SK-N-SH treated with all-trans-retinoic acid at 6 μM for 48 hours (cell line): ENCODE results near the gene HMOX1.

Experiments
- ARNTL ChIP-seq: fragments of 450-650 bp; formaldehyde crosslinking; IDR thresholded peaks from 2 replicates; pipeline ENCODE4 v1.5.0; 2020; ENCODE audit warnings: low read depth, mild to moderate bottlenecking, moderate library complexity, borderline replicate concordance
- BACH2 ChIP-seq: fragments of 250-450 bp; sonication (Bioruptor Pico); IDR thresholded peaks from 2 replicates; pipeline ENCODE4 v1.9.0; 2021; ENCODE audit warnings: mild to moderate bottlenecking, borderline replicate concordance
- ESRRG ChIP-seq: fragments of 250-450 bp; sonication (Bioruptor Pico); IDR thresholded peaks from 2 replicates; pipeline ENCODE4 v1.6.1; 2021; ENCODE audit warnings: mild to moderate bottlenecking
- PPARA ChIP-seq: fragments of 250-450 bp; sonication (Bioruptor Pico); IDR thresholded peaks from 2 replicates; pipeline ENCODE4 v1.5.0; 2020; ENCODE audit warnings: mild to moderate bottlenecking, borderline replicate concordance
- RARB ChIP-seq: fragments of 250-450 bp; sonication (Bioruptor Pico); IDR thresholded peaks from 2 replicates; pipeline ENCODE4 v1.8.0; 2021; ENCODE audit warnings: mild to moderate bottlenecking, moderate library complexity
- SNAI2 ChIP-seq: fragments of 250-450 bp; sonication (Bioruptor Pico); IDR thresholded peaks from 2 replicates; pipeline ENCODE4 v1.5.0; 2020; ENCODE audit warnings: mild to moderate bottlenecking, moderate library complexity
- TCF4 ChIP-seq: fragments of 250-450 bp; sonication (Bioruptor Pico); IDR thresholded peaks from 2 replicates; pipeline ENCODE4 v1.8.0; 2021; ENCODE audit warnings: mild to moderate bottlenecking, moderate library complexity, borderline replicate concordance
- TOX ChIP-seq: fragments of 250-450 bp; sonication (Bioruptor Pico); IDR thresholded peaks from 2 replicates; pipeline ENCODE4 v1.8.0; 2021; ENCODE audit warnings: mild to moderate bottlenecking, moderate library complexity, borderline replicate concordance
- TSHZ2 ChIP-seq: fragments of 250-450 bp; sonication (Bioruptor Pico); IDR thresholded peaks from 2 replicates; pipeline ENCODE4 v1.5.0; 2020; ENCODE audit warnings: mild to moderate bottlenecking, moderate library complexity
- ZFP3 ChIP-seq: fragments of 250-450 bp; sonication (Bioruptor Pico); IDR thresholded peaks from 2 replicates; pipeline ENCODE4 v1.5.0; 2020; ENCODE audit warnings: mild to moderate bottlenecking, moderate library complexity
- ZFP30 ChIP-seq: fragments of 450-650 bp; formaldehyde crosslinking; IDR thresholded peaks from 2 replicates; pipeline ENCODE4 v1.5.0; 2022; ENCODE audit warnings: mild to moderate bottlenecking, moderate library complexity
- ZNF70 ChIP-seq: fragments of 450-650 bp; formaldehyde crosslinking; IDR thresholded peaks from 2 replicates; pipeline ENCODE4 v1.5.0; 2020; ENCODE audit warnings: mild to moderate bottlenecking, moderate library complexity
- ZNF8 ChIP-seq: fragments of 450-650 bp; formaldehyde crosslinking; IDR thresholded peaks from 2 replicates; pipeline ENCODE4 v1.5.0; 2020; ENCODE audit warnings: mild to moderate bottlenecking, moderate library complexity
- TF ChIP-seq, protein P1 (sequence below): fragments of 250-450 bp; sonication (Bioruptor Pico); IDR thresholded peaks from 2 replicates; pipeline ENCODE4 v1.8.0; 2020; ENCODE audit warnings: mild to moderate bottlenecking, moderate library complexity, borderline replicate concordance

- TF ChIP-seq ZFP30 (CRISPR knock-in tag) (no peak), ZNF70 (no peak), BACH2 (CRISPR knock-in tag) (no peak), ARNTL (no peak), ZNF8 (CRISPR knock-in tag) (no peak), TCF4 (no peak), RARB (CRISPR knock-in tag) (no peak), ZFP3 (CRISPR knock-in tag) (no peak), SNAI2 (no peak), TSHZ2 (CRISPR knock-in tag) (no peak), TOX (CRISPR knock-in tag) (no peak), PPARA (no peak), ESRRG (CRISPR knock-in tag) (no peak)
- TF ChIP-seq, protein P1, sequence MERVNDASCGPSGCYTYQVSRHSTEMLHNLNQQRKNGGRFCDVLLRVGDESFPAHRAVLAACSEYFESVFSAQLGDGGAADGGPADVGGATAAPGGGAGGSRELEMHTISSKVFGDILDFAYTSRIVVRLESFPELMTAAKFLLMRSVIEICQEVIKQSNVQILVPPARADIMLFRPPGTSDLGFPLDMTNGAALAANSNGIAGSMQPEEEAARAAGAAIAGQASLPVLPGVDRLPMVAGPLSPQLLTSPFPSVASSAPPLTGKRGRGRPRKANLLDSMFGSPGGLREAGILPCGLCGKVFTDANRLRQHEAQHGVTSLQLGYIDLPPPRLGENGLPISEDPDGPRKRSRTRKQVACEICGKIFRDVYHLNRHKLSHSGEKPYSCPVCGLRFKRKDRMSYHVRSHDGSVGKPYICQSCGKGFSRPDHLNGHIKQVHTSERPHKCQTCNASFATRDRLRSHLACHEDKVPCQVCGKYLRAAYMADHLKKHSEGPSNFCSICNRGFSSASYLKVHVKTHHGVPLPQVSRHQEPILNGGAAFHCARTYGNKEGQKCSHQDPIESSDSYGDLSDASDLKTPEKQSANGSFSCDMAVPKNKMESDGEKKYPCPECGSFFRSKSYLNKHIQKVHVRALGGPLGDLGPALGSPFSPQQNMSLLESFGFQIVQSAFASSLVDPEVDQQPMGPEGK (CRISPR knock-in tag) = no peak
Measured at GRCh38 chr22:35349704-35350538, 31.0 kb upstream of the HMOX1 start.
